Lung (tissue), 12 donors: ENCODE measurements around the gene C2orf92. TPM values are rescaled to one million over a fixed set of nuclear protein-coding genes. Genes with fewer than 3 reads are reported as not detected.

Experiments used
- ATAC-seq: fragments of 200-7000 bp; cut with Tn5 transposase; one replicate; pipeline ENCODE4 v1.9.1; 2020; ENCODE audit warnings: moderate number of reproducible peaks; ENCODE audit not compliant: insufficient read depth, low FRiP score
- DNase-seq, 3 donors: peaks; one replicate each; pipeline ENCODE4 v3.0.0-alpha.2; 2013 to 2017
- H3K27ac ChIP-seq, 2 donors: one replicate each; pipeline ENCODE4 v1.5.1; 2013; ENCODE audit warnings: mild to moderate bottlenecking in 2 of 2, moderate library complexity in 2 of 2, control low read depth in 1 of 2, inconsistent platforms in 1 of 2, low read depth in 1 of 2, low read length in 1 of 2
- H3K27me3 ChIP-seq, 3 donors: one replicate each; pipeline ENCODE4 v1.5.1; 2013; ENCODE audit warnings: low read length in 2 of 3; ENCODE audit not compliant: control insufficient read depth in 3 of 3, insufficient read depth in 3 of 3
- H3K36me3 ChIP-seq, 4 donors: one replicate each; pipeline ENCODE4 v1.5.1; 2013; ENCODE audit warnings: low read length in 4 of 4, mild to moderate bottlenecking in 1 of 4, moderate library complexity in 1 of 4; ENCODE audit not compliant: control insufficient read depth in 4 of 4, insufficient read depth in 4 of 4
- H3K4me1 ChIP-seq, 5 donors: one replicate each; pipeline ENCODE4 v1.5.1; 2013; ENCODE audit warnings: low read length in 5 of 5, mild to moderate bottlenecking in 2 of 5, moderate library complexity in 1 of 5; ENCODE audit not compliant: control insufficient read depth in 5 of 5, insufficient read depth in 5 of 5
- H3K4me3 ChIP-seq: one replicate; pipeline ENCODE4 v1.5.1; 2013; ENCODE audit warnings: mild to moderate bottlenecking, control low read depth, moderate library complexity
- H3K9ac ChIP-seq, 2 donors: one replicate each; pipeline ENCODE4 v1.5.1; 2013; ENCODE audit warnings: low read length in 2 of 2, control low read depth in 1 of 2; ENCODE audit not compliant: insufficient read depth in 1 of 2
- H3K9me3 ChIP-seq, 4 donors: one replicate each; pipeline ENCODE4 v1.5.1; 2013; ENCODE audit warnings: low read length in 3 of 4, mild to moderate bottlenecking in 1 of 4, moderate library complexity in 1 of 4; ENCODE audit not compliant: control insufficient read depth in 4 of 4, insufficient read depth in 3 of 4
- CTCF ChIP-seq: IDR thresholded peaks from 2 replicates; pipeline ENCODE4 v1.5.1; 2012; ENCODE audit warnings: mild to moderate bottlenecking; ENCODE audit errors: control extremely low read depth, extremely low read depth
- WGBS, 2 donors: extraction: QIAGEN DNeasy Blood & Tissue Kit; methylation state at CpG; one replicate each; pipeline ENCODE4 v1.1.7; 2013; 5-methylcytosine and 5-hydroxymethylcytosine counted together
- polyA plus RNA-seq, 2 donors: library from polyadenylated mRNA; stranded (reverse); fragments of 200-250 nt; gene quantifications; one replicate each; pipeline ENCODE4 v1.2.1, GENCODE V29; 2013
- total RNA-seq, 2 donors: library from RNA; depleted of rRNA in 1 of 2; stranded (reverse); fragments of >200 nt in 1 of 2; gene quantifications; one replicate each; pipeline ENCODE4 v1.2.1, GENCODE V29; 2014 to 2021
- donor health status: control.
- donor health status: control.
- donor health status: Bipolar disorder and iron deficiency.
- donor health status: healthy.
- donor health status: DM: yes; HTN: yes; CAD: no.

The C2orf92 gene
- total and polyA plus RNA-seq, 4 donors, result 1.8 to 19.0 (median 14.2) TPM

- DNase-seq, result no peak
- no peak overlapping the region for H3K9ac ChIP-seq
- H3K27me3 ChIP-seq, result no peaks in the 10 kb centered on the region
- no peak overlapping the region for H3K4me3 ChIP-seq
- H3K4me1 ChIP-seq, result peaks cover 0 to 13% (median 7%) of the 10 kb centered on the region in 5 donors
- peak overlapping the region in 1 of 2 donors; percentile 67 for H3K27ac ChIP-seq
- peaks cover 13 to 25% (median 24%) of the 10 kb centered on the region in 4 donors for H3K36me3 ChIP-seq
- no peak for TF ChIP-seq CTCF
- ATAC-seq, result no peak
- H3K9me3 ChIP-seq, result no peaks in the 10 kb centered on the region
- 88 to 91% methylated on average over 4 of the region's 4 CpGs for WGBS, 2 donors
Observed at GRCh38 chr2:97646977-97647376, 22.5 kb upstream of the C2orf92 start.

GRCh38 chr2:97651114-97651513, 18.4 kb upstream of the C2orf92 start:
- Histone ChIP-seq H3K9me3 (peaks cover 0 to 14% (median 2%) of the 10 kb centered on the region in 4 donors), H3K9ac (no peak overlapping the region), H3K36me3 (peaks cover 13 to 36% (median 29%) of the 10 kb centered on the region in 4 donors), H3K4me3 (no peak overlapping the region), H3K4me1 (peaks cover 0 to 7% (median 5%) of the 10 kb centered on the region in 5 donors), H3K27me3 (no peaks in the 10 kb centered on the region), H3K27ac (no peak overlapping the region)
- DNase-seq (no peak), ATAC-seq (no peak)
- TF ChIP-seq CTCF, result no peak
- WGBS, 2 donors, result 86 to 89% methylated on average over 4 of the region's 4 CpGs

GRCh38 chr2:97653473-97653872, 16.0 kb upstream of the C2orf92 start:
- no peak for DNase-seq
- Histone ChIP-seq H3K4me1 (no peaks in the 10 kb centered on the region), H3K27me3 (no peaks in the 10 kb centered on the region), H3K9ac (no peak overlapping the region), H3K9me3 (peaks cover 0 to 14% (median 2%) of the 10 kb centered on the region in 4 donors), H3K4me3 (no peak overlapping the region), H3K36me3 (peaks cover 2 to 37% (median 27%) of the 10 kb centered on the region in 4 donors), H3K27ac (no peak overlapping the region)
- WGBS, 2 donors, result 93 to 94% methylated on average over 2 of the region's 2 CpGs
- ATAC-seq, result no peak
- TF ChIP-seq CTCF, result no peak

GRCh38 chr2:97653874-97654273, 15.6 kb upstream of the C2orf92 start:
- DNase-seq (no peak), ATAC-seq (no peak)
- no peaks in the 10 kb centered on the region for H3K27me3 ChIP-seq
- TF ChIP-seq CTCF, result no peak
- H3K36me3 ChIP-seq, result peaks cover 0 to 41% (median 26%) of the 10 kb centered on the region in 4 donors
- H3K27ac ChIP-seq, result no peak overlapping the region
- WGBS, 2 donors, result 97% methylated on average over 1 of the region's 1 CpG
- no peak overlapping the region for H3K4me3 ChIP-seq
- no peak overlapping the region for H3K9ac ChIP-seq
- peaks cover 0 to 14% (median 2%) of the 10 kb centered on the region in 4 donors for H3K9me3 ChIP-seq
- no peaks in the 10 kb centered on the region for H3K4me1 ChIP-seq
